ENCODE measurements around the gene ST7. TPM values are rescaled to one million over a fixed set of nuclear protein-coding genes. Genes with fewer than 3 reads are reported as not detected.

The ST7 gene
- total and polyA plus RNA-seq, 2 of the 8 experiments (the other 6 are each of a cell fraction or from before 2014, with no cell fraction given) = 16.3 to 18.0 TPM

DNA sequence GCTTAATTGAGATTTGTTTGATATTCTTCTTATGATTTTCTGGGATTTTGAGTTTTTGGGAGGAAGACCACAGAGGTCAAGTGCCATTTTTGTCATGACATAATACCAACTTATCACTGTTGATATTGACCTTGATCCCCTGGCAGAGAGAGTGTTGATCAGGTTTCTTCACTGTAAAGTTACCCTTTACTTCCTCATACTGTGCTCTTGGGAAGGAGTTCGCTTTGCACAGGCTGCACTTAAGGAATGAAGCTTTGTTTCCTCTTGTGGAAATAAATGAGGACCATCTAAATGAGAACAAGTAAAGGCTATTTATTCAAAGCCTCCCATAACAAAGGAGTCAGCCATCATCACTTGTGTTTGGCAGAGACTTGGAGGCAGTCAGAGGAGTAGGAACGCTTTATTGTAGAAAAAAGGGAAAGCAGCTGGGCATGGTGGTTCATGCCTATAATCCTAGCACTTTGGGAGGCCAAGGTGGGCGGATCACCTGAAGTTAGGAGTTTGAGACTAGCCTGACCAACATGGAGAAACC lies 16.1 kb downstream of the ST7 start:
- H3K79me1 ChIP-seq (ENCODE audit: low read depth, low read length) = no peaks in the 10 kb centered on the region
- H3K23ac ChIP-seq (ENCODE audit: insufficient read length) = no peak overlapping the region
- no peak overlapping the region for H3K18ac ChIP-seq (ENCODE audit: extremely low read depth, low read length)
- H3K4me2 ChIP-seq (ENCODE audit: insufficient read depth in 1 of 2, low read depth in 2 of 2, low read length in 2 of 2) = peak overlapping the region in 1 of 2 experiments; percentile 57; a peak in 2 of 4 replicates
- H2AFZ ChIP-seq (ENCODE audit: low read length) = no peak overlapping the region
- H3K9me3 ChIP-seq (ENCODE audit: insufficient read depth in 2 of 2, low read depth in 1 of 2, low read length in 1 of 2) = no peaks in the 10 kb centered on the region
- no peak overlapping the region for H3K14ac ChIP-seq (ENCODE audit: insufficient read length)
- no peak overlapping the region for H2BK5ac ChIP-seq (ENCODE audit: low read depth, low read length)
- no peak overlapping the region for H2BK120ac ChIP-seq (replicated peaks; ENCODE audit: low read depth, low read length)
- H4K5ac ChIP-seq (ENCODE audit: insufficient read length, low read depth, low read length) = no peak overlapping the region
- H3K27ac ChIP-seq (ENCODE audit: low read depth, low read length) = no peak overlapping the region; the same call in 1 of the 2 replicates
- H4K20me1 ChIP-seq (replicated peaks in 1 of 2; ENCODE audit: control insufficient read depth in 1 of 2, insufficient read depth in 2 of 2, low read length in 2 of 2) = no peaks in the 10 kb centered on the region
- H2BK12ac ChIP-seq (ENCODE audit: low read depth, low read length) = no peak overlapping the region
- H2BK20ac ChIP-seq (ENCODE audit: low read length) = no peak overlapping the region
- no peaks in the 10 kb centered on the region for H3K36me3 ChIP-seq (ENCODE audit: control insufficient read depth in 2 of 4, insufficient read depth in 4 of 4, low read length in 3 of 4)
- H2BK15ac ChIP-seq (ENCODE audit: low read length) = no peak overlapping the region
- H2AK5ac ChIP-seq (ENCODE audit: low read depth, low read length) = no peak overlapping the region
- no peak overlapping the region for H3K56ac ChIP-seq (replicated peaks; ENCODE audit: insufficient read length, low read depth, low read length)
- H3K4me1 ChIP-seq (replicated peaks in 1 of 4; ENCODE audit: control insufficient read depth in 3 of 4, insufficient read depth in 4 of 4, low read length in 3 of 4) = peaks cover 4 to 18% (median 12%) of the 10 kb centered on the region in 4 experiments; a peak in 4 of 7 replicates
- ChIA-PET POLR2A (ENCODE audit: partially characterized antibody) (interaction anchor here (1.5 to 6.7 kb wide), 3 partner anchors 11 to 16 kb away, joined by 4 to 34 read pairs (median 6); partner anchors contain the start of gene ST7), CTCF (ENCODE audit: partially characterized antibody) (interaction anchor here (0.8 to 4.5 kb wide), 4 partner anchors 13 to 149 kb away, joined by 3 to 50 read pairs (median 4); no protein-coding TSS in a partner anchor)
- H3K27me3 ChIP-seq (replicated peaks in 1 of 4; ENCODE audit: control insufficient read depth in 3 of 4, extremely low read depth in 1 of 4, insufficient read depth in 3 of 4, low read length in 3 of 4) = no peaks in the 10 kb centered on the region
- H3K4ac ChIP-seq (replicated peaks; ENCODE audit: insufficient read length, low read depth, low read length) = no peak overlapping the region
- 67% methylated on average over 3 of the region's 3 CpGs; no CpG with 5 or more reads in 1 of the 2 experiments for WGBS, 2 experiments (ENCODE audit: extremely low coverage in 1 of 2, insufficient coverage in 1 of 2, insufficient read length in 1 of 2, insufficient replicate concordance in 2 of 2, low coverage in 1 of 2, low lambda C conversion rate in 2 of 2, missing lambda C conversion rate in 1 of 2)
- H4K91ac ChIP-seq (replicated peaks; ENCODE audit: insufficient read length, low read length) = no peak overlapping the region
- no peak overlapping the region for H3K4me3 ChIP-seq (ENCODE audit: extremely low read depth in 1 of 4, insufficient read depth in 2 of 4, low read depth in 3 of 4, low read length in 4 of 4)
- DNase-seq (ENCODE audit: low read depth in 1 of 2, low spot score in 2 of 2) (no peak), FAIRE-seq (no peak)
- H3K23me2 ChIP-seq (ENCODE audit: low read depth, low read length) = no peaks in the 10 kb centered on the region
- peaks cover 0 to 32% of the 10 kb centered on the region in 2 experiments; a peak in 2 of 4 replicates for H3K79me2 ChIP-seq (ENCODE audit: control insufficient read depth in 1 of 2, insufficient read depth in 2 of 2, low read length in 2 of 2)
- no peak overlapping the region for H3K9ac ChIP-seq (replicated peaks in 1 of 4; ENCODE audit: extremely low read depth in 1 of 4, low read depth in 3 of 4, low read length in 3 of 4)
- H4K8ac ChIP-seq (ENCODE audit: extremely low read depth, insufficient read depth, low read length) = no peak overlapping the region
- TF ChIP-seq HDAC2 (IDR thresholded peaks at IDR 0.05; ENCODE audit: borderline replicate concordance in 1 of 2, low read depth in 2 of 2, low read length in 2 of 2) = no peak
- TF ChIP-seq, protein P1, sequence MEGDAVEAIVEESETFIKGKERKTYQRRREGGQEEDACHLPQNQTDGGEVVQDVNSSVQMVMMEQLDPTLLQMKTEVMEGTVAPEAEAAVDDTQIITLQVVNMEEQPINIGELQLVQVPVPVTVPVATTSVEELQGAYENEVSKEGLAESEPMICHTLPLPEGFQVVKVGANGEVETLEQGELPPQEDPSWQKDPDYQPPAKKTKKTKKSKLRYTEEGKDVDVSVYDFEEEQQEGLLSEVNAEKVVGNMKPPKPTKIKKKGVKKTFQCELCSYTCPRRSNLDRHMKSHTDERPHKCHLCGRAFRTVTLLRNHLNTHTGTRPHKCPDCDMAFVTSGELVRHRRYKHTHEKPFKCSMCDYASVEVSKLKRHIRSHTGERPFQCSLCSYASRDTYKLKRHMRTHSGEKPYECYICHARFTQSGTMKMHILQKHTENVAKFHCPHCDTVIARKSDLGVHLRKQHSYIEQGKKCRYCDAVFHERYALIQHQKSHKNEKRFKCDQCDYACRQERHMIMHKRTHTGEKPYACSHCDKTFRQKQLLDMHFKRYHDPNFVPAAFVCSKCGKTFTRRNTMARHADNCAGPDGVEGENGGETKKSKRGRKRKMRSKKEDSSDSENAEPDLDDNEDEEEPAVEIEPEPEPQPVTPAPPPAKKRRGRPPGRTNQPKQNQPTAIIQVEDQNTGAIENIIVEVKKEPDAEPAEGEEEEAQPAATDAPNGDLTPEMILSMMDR (IDR thresholded peaks at IDR 0.05; ENCODE audit: control extremely low read depth in 1 of 3, insufficient read depth in 1 of 3, low read depth in 1 of 3, low read length in 3 of 3) = no peak
- TF ChIP-seq SP4 (IDR thresholded peaks at IDR 0.05; ENCODE audit: low read length) = no peak
- no peak for TF ChIP-seq BCL11A (IDR thresholded peaks at IDR 0.05; ENCODE audit: low read depth in 2 of 2, low read length in 2 of 2)
- TF ChIP-seq, protein P2, sequence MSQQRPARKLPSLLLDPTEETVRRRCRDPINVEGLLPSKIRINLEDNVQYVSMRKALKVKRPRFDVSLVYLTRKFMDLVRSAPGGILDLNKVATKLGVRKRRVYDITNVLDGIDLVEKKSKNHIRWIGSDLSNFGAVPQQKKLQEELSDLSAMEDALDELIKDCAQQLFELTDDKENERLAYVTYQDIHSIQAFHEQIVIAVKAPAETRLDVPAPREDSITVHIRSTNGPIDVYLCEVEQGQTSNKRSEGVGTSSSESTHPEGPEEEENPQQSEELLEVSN (IDR thresholded peaks at IDR 0.05) = no peak
- TF ChIP-seq, protein P3, sequence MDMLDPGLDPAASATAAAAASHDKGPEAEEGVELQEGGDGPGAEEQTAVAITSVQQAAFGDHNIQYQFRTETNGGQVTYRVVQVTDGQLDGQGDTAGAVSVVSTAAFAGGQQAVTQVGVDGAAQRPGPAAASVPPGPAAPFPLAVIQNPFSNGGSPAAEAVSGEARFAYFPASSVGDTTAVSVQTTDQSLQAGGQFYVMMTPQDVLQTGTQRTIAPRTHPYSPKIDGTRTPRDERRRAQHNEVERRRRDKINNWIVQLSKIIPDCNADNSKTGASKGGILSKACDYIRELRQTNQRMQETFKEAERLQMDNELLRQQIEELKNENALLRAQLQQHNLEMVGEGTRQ (IDR thresholded peaks at IDR 0.05; ENCODE audit: low read length) = no peak
- TF ChIP-seq ZNF274 (IDR thresholded peaks at IDR 0.05; ENCODE audit: borderline replicate concordance, extremely low read depth, low read length) = no peak
- no peak for TF ChIP-seq SUZ12 (IDR thresholded peaks at IDR 0.05; ENCODE audit: low read length)

Data from H1 (cell line).